Measurements from ENCODE around the gene PDZK1.
A peak's percentile ranks its signal among the peaks of the same experiment; 100 is the strongest.
"Not testable (repeated sequence)": the region's sequence is repeated elsewhere in the genome, so short reads cannot be mapped to it uniquely, and the experiment has no call there.

Gene PDZK1

DNA sequence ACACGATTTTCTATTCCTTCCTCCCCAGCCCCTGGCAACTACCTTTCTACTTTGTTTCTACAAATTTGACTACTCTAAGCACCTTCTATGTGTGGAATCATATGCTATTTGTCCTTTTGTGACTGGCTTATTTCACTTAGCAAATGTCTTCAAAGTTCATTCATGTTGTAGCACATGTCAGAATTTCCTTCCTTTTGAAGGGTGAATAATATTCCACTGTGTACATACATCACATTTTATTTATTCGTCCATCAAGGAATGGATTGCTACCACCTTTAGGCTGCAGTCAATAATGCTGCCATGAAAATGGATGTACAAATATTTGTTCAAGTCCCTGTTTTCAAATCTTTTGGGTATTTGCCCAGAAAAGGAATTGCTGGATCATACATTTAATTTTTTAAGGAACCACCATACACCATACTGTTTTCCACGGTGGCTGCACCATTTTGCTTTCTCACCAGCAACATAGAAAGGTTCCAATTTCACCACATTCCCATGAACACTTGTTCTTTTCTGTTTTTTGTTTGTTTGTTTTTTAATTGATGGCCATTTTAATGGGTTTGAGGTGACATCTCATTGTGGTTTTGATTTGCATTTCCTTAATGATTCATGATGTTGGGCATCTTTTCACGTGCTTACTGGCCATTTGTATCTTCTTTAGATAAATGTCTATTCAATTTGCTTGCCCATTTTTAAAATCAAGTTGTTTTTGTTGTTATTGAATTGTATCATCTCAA, 3.3 kb upstream of the PDZK1 start:
- no peak for DNase-seq

DNA sequence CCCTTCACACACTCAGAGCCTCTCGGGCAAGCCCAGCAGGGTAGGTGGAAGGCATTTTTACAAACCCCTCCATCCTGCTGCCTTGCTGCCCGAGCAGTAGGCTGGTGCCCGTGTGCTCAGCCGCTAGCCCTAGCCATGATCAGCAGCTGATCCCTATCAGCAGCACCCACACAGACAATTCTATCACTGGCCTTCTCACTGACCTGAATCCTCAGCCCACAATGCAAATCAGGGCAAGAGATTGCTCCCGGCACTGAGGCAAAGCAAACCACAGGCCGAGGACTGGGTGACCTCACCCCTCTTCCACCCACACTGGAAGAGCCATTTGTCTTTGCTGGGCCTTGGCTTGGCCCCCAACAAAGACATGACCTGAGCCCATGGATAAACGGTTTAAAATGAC, 895 bp upstream of the PDZK1 start:
- no peak for DNase-seq

DNA sequence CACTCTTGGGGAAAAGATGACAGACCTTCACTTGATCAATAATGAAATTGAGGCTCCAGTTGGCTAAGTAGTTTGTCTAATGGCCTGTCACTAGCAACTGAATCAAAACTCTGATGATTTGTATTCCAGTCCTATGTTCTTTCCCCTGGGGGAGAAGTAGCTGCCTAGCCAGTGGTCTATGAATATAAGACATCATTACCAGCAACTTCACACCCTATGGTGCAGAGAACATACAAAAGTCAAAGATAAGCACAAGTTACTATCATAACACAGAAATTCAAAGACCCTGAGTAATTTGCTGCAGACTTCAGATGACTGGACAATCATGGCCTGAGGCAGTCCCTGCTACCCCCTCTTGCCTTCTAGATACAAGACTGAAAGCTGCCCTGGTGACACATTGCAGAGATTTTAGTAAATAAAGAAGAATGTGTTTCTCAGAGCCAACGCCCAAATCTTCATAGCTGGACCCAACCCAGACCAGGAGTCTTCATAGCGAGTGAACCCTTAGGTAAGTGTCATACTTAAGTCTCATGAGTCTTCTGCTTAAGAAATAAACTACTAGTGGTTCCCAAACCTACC, 993 bp downstream of the PDZK1 start:
- DNase-seq = no peak

DNA sequence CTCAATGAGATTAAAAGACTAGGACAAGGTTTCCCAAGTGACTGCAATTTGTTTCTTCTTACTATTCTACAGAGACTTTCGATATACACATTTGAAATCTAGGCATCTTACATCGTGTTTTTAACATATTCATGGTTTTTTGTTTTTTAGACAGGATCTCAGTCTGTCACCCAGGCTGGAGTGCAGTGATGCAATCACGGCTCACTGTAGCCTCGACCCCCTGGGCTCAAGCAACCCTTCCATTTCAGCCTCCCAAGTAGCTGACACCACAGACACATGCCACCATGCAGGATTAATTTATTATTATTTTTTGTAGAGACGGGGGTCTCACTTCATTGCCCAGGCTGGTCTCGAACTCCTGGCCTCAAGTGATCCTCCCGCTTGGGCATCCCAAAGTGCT, 1.5 kb downstream of the PDZK1 start:
- no peak for DNase-seq

DNA sequence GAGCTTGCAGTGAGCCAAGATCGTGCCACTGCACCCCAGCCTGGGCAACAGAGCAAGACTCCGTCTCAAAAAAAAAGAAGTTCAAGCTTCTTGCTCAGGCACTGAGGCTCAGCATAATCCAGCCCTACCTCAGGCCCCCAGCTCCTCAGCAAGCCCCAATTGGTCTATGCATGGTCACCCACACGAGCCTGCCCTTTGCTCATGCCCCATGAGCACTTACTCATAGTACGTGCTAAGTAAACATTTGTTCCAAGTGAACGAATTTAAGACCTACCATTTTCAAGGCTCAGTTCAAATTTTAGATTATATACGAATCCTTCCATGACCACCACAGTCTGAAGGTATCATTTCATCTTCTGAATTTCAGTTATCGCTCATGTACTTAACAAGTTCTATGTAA, 4.3 kb downstream of the PDZK1 start:
- no peak for DNase-seq

DNA sequence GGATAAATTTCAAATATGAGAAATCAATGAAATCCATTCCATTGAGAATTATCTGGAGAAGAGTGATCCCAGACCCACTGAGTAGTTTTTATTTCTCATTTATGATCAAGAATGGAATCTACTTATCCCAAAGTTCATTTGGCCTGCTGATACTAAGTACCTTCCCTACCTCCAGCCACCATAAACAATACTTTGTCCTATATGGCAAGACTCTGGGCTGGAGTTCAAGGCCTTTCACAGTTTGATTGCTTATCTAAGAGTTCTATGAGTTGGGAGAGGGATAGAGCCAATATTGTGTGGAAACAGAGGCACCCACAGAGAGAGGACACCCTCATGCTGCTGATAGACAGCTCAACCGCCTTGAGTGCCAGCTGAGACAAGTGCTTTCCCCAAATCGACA, 5.1 kb downstream of the PDZK1 start:
- DNase-seq = no peak

DNA sequence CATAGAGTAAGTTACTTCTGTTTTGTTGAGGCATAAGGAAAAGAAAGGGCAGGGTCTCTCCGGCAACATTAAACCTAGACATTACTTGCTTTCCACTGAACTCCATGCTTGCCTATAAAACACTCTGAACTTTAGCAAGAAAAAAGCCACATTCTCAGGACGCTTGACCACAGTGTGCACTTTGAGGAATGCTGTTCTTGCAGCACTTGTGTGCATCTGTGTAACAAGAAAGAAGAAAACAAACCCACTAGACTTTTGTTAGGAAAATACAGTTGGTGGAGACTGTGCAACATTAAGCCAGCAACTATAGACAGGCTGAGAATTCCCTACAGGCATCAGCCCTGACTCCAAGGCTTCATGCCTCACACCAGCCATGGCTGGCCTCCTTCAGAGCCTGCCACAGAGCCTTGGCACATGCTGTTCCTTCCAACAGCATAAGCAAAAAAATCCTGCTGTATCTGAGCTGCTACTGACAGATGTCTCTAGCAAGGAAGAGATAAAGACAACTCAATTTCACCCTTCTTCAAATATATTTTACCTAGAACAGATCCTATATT, 5.8 kb downstream of the PDZK1 start:
- DNase-seq = no peak

DNA sequence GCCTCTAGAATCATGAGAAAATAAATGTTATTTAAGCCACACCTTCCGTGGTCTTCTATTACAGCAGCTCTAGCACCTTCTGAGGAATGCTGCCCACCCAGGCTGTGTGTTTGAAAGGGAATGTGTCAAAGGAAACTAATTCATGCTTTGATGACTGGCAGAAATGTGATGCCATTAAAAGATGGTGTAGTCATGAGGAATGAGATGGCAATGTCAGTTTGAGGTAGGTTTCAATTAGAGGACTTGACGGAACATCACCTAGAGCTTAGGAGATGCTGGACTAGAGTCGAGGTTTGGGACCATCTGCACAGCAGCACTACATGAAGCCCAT, 10.6 kb downstream of the PDZK1 start:
- DNase-seq = no peak

DNA sequence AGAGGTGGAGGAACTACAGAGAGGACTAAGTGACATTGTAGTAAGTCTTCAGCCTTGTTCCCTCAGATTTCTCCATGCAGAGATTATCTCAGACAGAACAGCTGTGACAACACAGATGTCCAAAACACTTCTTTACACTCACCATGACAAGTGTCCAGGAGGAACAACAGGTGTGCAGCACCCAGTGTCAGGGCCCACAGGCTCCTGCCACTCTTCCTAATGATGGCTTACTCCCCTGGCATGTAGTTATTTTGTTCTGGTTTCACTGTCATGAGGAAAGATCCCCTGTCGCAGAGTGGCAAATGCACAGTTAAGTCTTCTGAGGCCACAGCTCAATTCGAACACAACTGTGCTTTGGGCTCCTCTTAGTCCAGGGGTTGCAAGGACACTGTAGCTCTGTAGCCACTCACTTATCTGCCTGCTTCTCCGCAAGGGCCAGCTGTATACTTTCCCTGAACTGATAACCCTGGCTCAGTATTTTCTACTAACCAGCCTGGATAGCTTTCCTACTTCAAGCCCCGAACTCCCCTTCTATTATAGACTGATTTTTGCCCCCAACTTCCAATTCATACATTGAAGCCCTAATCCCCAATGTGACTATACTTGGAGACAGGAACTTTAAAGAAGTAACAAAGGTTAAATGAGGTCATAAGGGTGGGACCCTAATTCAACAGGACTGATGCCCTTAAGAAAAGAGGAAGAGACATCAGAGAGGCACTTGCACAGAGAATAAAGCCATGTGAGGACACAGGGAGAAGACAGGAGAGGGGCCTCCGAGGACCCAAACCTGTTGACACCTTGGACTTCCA, 11.1 kb downstream of the PDZK1 start:
- DNase-seq = no peak

DNA sequence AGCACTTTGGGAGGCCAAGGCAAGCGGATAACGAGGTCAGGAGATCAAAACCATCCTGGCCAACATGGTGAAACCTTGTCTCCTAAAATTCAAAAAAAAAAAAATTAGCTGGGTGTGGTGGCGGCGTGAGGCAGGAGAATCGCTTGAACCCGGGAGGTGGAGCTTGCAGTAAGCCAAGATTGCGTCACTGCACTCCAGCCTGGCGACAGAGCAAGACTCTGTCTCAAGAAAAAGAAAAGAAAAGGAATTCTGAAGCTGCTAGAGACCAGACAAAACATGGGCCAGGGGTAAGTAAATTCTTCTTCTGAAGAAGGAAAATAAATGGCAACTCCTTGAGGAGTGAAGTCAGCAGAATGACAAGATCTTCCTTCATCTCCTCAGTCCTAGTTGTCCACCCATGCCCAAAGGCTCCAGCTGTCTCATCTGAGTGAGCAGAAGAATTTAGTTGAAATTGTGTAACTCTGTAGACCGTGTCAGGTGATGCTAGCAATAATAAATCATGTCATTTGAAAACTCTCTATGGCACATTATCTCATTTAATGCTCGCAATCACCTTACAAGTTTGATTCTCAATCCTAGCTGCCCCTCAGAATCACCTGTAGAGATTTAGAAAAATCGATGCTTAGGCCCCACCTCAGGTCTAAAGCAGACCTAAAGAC, 14.3 kb downstream of the PDZK1 start:
- DNase-seq = no peak

DNA sequence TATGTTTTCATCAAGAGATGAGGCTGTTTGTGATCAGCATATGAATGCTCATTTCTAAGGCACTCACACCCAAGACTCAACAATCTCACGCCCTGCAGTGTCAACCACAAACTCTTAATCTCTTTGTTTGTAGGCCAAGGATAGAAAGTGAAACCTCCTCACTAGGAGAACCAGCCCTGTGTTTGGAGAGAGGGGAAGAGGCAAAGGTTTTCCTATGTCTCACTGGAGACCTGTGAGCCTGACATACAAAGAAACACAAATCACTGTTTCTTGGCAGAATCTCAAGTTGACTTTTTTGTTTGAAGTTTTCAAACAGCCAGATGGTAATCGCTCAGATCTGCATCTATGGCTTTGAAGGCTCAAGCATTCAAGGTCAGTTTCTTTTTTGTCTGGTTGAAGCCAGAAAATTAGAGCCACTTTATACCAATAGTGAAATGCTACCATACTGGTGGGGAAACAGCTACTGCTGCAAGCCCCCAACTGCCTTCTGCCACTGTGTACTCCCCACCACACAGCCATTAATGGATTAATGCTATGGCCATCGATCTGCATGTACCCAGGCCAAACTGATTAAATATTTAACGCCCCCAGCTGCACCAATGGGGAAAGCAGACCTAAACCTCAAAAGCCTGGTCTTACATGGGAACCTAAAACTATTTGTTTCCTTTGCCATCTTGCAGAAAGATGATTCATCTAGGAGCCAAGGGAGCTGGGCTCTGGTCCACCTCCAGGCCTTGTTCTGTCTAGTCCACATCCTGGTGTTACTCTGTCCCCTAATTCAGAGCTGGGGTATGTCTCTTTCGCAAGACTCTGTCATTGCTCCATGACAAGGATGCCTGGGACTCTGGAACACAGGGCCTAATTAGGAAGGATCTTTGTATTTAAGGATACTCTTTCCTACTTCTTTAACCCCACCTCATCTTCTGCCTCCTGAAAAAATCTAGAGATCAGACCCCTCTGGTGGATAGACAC, 16.3 kb downstream of the PDZK1 start:
- peak; percentile 72 for DNase-seq

DNA sequence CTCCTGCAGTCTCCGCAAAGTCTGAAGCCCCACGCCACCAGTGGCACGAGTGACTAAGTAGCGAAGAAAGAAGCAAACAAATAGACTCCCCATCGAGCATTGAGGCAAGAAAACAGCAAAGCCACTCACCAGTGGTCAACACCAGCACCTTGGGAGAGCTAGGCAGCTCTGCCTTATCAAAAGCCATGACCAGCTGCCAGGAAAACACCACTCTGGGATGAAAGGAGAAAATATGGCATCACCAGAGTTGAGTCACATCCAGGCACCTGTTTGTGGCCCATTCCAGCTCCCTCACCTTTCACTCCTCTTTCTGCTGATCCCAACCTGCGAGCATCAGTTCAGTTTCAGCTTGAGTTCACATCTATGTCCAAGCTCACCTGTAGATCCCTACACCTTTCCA, 17.2 kb downstream of the PDZK1 start:
- DNase-seq = no peak

DNA sequence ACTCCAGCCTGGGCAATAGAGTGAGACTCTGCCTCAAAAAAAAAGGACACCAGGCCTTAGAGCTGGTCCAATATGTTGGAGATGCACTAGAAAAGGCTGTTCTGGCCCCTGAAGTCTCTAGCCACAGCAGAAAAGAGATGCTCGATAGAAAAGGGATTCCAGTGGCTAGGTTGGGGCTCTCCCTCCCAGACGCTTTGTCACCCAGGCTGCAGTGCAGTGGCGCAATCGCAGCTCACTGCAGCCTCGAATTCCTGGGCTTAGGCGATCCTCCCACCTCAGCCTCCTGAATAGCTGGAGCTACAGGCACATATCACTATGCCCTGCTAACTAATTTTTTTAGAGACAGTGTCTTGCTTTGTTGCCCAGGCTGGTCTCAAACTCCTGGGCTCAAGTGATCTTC, 18.2 kb downstream of the PDZK1 start:
- no peak for DNase-seq

DNA sequence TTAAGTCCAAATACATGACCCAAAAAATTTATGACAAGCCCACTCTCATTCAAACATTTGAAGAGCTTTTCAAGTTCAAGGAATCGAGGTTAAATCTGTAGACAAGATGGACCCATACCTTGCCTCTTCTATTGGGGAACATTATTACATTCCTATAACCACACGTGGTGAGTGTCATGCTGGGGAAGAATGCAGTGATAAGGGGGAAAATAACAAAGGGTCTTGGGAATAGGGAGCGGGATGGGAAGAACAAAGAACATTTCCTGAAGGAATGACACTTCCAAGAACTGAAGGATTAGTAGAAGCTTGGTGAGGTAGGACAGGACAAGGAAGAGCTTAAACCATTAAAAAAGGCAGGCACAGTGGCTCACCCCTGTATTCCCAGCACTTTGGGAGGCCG, 18.8 kb downstream of the PDZK1 start:
- no peak for DNase-seq

DNA sequence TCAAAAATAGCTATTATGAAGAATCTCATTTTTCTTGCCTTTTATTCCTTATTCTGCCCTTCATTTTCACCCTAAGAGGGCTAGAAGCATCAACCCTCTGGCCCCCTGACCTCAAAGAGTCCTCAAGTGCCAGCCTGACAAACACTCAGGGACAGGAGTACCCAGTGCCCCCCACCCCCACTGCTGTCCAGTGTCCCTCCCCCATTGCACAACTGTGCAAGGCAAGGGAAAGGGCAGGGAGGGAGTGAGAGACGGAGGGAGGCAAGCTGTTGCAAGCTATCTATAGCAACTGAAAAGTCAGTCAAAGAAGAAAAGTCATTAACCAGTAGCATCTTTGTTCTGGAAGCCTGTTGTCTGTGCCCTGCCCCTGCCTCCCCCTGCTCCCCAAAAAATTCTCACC, 21.1 kb downstream of the PDZK1 start:
- not testable (repeated sequence) for DNase-seq

DNA sequence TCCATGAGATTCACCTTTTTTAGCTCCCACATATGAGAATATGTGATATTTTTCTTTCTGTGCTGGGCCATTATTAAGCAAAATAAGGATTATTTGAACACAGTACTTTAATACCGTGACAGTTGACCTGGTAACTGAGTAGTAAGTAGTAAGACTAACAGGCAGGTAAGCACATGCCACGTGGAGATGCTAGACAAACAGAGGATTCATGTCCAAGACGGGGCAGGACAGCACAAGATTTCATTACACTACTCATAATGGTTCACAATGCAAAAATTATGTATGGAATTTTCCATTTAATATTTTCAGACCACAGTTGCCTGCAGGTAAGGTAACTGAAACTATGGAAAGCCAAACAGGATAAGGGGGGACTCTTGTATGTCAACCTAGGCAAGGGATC, 22.3 kb downstream of the PDZK1 start:
- not testable (repeated sequence) for DNase-seq

DNA sequence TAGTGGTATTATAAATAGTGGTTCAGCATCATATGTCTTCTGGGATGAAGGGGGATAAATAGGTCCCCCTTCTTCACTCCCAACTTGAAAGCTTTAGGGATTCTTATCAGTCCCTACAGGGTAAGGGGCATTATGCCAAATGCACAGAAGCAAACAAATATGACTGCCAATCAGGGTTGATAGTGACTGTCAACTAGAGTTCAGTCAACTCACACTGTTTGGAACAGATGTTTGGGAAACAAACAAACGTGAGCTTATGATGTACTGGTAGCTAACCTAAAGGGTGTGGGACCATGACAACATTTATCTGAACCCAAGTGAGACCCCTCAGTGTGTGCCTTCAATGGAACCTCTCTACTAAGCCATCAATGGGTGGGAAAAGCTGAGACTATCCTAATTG, 34.0 kb downstream of the PDZK1 start:
- DNase-seq = not testable (repeated sequence)

DNA sequence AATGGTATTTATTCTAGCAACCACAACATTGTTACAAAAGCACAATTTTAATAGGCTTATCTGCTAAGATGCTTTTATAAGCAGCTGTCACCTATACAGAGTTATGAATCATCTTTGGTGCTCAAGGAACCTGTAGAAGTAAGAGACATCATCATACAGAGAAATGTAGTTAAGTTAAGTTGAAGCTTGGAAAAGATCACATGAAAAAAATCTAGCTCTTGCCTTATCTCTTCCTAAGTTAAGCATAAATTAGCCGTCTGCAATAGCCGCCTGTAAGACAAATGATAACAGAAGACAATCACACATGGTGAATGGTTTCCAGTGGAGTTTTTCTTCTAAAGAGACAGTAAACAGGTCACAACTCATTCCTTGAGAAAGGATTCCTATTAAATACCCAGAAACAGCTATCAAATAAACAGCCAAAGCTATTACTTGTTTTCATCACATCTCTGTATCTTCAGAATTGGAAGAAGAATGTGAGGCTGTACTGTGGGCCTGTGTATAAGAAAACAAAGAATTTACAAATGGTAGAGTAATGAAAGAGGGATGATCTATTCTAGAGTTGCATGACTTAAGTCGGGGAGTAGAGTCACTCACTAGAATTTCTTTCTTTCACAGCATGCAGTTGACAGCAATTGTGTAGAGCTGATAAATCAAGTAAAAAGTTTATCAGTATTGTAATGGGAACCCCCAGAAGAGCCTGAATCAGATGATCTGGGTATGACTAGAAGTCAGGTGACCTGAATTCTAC, 36.0 kb downstream of the PDZK1 start:
- not testable (repeated sequence) for DNase-seq

DNA sequence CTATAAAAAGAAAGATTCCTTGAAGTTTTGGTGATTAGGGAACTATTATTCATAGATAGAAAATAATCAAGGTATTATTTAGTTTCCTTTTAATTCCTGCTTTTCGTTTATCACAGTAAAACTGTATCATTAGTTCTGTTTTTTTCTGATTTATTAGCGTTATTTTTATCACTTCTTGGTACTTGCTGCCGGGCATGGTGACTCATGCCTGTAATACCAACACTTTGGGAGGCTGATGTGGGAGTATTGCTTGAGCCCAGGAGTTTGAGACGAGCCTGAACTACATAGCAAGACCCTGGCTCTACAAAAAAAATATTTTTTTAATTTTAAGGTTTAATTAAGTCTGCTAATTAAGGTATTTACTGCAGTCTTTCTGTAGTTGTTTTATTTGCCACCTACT, 42.2 kb downstream of the PDZK1 start:
- not testable (repeated sequence) for DNase-seq

DNA sequence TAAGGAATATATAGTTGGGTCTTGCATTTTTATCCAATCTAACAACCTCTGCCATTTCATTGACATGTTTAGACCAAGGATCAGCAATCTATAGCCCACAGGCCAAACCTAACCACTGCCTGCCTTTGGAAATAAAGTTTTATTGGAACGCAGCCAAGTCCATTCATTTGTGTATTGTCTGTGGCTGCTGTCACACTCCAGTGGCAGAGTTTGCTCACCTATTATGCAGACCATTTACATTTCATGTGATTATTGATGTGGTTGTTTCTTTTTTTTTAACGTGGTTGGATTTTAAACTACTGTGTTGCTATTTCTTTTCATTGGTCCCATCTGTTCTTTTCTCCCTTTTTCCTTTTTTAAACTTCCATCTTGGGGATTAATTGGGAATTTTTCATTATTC, 44.7 kb downstream of the PDZK1 start:
- DNase-seq = peak; percentile 54

DNA sequence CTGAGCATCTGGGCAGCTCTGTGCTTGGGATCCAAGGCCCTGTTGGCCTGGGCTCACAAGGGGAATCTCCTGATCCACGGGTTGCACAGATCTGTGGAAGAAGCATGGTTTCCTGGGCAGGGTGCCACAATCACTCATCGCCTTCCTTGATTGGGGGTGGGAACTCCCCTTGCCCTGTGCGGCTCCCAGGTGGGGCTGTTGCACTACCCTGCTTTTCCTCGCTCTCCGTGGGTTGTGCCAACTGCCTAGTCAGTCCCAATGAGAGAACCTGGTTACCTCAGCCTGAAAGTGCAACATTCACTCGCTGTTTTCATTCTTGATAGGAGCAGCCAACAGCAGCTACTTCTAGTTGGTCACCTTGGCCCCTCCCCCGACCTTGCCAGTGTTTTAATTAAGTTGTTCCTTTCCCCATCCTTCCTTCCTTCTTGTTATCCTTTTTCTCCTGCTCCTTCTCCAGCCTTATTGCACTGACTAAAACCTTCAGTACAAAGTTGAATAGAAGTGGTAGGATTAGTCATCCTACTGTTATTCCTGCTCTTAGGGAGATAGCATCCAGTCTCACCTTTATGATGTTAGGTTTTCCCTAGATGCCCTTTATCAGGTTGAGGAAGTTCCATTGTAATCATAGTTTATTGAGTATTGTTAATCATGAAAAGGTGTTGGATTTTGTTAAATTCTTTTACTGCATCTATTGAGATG, 50.8 kb downstream of the PDZK1 start:
- not testable (repeated sequence) for DNase-seq
